Right lobe of liver (tissue), 6 donors: Measurements from ENCODE around the gene TSC1. TPM values are rescaled to one million over a fixed set of nuclear protein-coding genes. Genes with fewer than 3 reads are reported as not detected.
A peak's percentile ranks its signal among the peaks of the same experiment; 100 is the strongest.

Experiments used
- ATAC-seq, 4 donors: fragments of 200-7000 bp; cut with Tn5 transposase; one replicate each; pipeline ENCODE4 v1.9.1; 2020; ENCODE audit warnings: mild to moderate bottlenecking in 4 of 4, moderate library complexity in 4 of 4
- DNase-seq, 3 donors: peaks; one replicate each; pipeline ENCODE4 v3.0.0-alpha.2; 2020
- H3K27ac ChIP-seq, 3 donors: fragments of 200-600 bp; one replicate each; pipeline ENCODE4 v1.8.0; 2022
- H3K27me3 ChIP-seq, 2 donors: fragments of 200-600 bp; one replicate each; pipeline ENCODE4 v1.8.0; 2022
- H3K36me3 ChIP-seq, 4 donors: fragments of 200-600 bp; sonication (generic) in 1 of 4; one replicate each; pipeline versions ENCODE4 v1.5.1 to v1.8.0; 2017 to 2022; ENCODE audit warnings: control low read depth in 1 of 4
- H3K4me1 ChIP-seq, 4 donors: fragments of 200-600 bp; sonication (generic) in 1 of 4; one replicate each; pipeline versions ENCODE4 v1.5.1 to v1.8.0; 2017 to 2022; ENCODE audit warnings: control low read depth in 1 of 4
- H3K4me3 ChIP-seq, 3 donors: fragments of 200-600 bp; one replicate each; pipeline ENCODE4 v1.8.0; 2022
- H3K9me3 ChIP-seq, 4 donors: fragments of 200-600 bp; sonication (generic) in 1 of 4; one replicate each; pipeline versions ENCODE4 v1.5.1 to v1.8.0; 2017 to 2022; ENCODE audit warnings: control low read depth in 1 of 4
- CTCF ChIP-seq, 4 donors: fragments of 200-600 bp in 3 of 4; fragments of 450-650 bp in 1 of 4; IDR thresholded peaks; one replicate each; pipeline versions ENCODE4 v1.5.1 to v1.8.0; 2016 to 2022; ENCODE audit warnings: antibody characterized with exemption in 4 of 4, mild to moderate bottlenecking in 2 of 4
- POLR2A ChIP-seq: fragments of 450-650 bp; IDR thresholded peaks from one replicate; pipeline ENCODE4 v1.6.1; 2017; ENCODE audit warnings: antibody characterized with exemption, mild to moderate bottlenecking
- WGBS: methylation state at CpG from one replicate; pipeline ENCODE4 v1.1.6; 2018; ENCODE audit warnings: low coverage, low lambda C conversion rate; ENCODE audit not compliant: insufficient coverage; ENCODE audit errors: missing lambda C conversion rate; 5-methylcytosine and 5-hydroxymethylcytosine counted together
- intact Hi-C, 2 donors: fragments of 100-400 bp; cut with DNase I; formaldehyde crosslinking; loops; one replicate each; pipeline versions ENCODE4 v1.11.2 to v1.14.1; 2022
- total RNA-seq, 6 experiments: library from RNA; depleted of rRNA in 2 of 6; stranded (reverse); fragments of >200 nt in 2 of 6; fragmentation: NEBNext Ultra II Directional in 3 of 6; extraction: Animal tissue kit (Norgen Biotek cat#: 25700) in 3 of 6; gene quantifications; one replicate each; pipeline versions ENCODE4 v1.1.0 to v1.2.4, GENCODE V29; 2016 to 2023
- donor health status: DM: no; HTN: yes; CAD: no.
- donor health status: DM: no; HTN: no; CAD: no.
- donor health status: DM: no; HTN: no; CAD: no.
- donor health status: DM: no; HTN: yes; CAD: no.
- donor health status: DM: no; HTN: yes; CAD: no.

Gene TSC1
- total RNA-seq, 6 experiments from 2014 or later: 14.2 to 22.8 (median 18.3) TPM

GRCh38 chr9:132947756-132948155 lies 3.3 kb upstream of the TSC1 start:
- ATAC-seq: no peak
- DNase-seq: no peak
- intact Hi-C loops: no loop called here

DNA sequence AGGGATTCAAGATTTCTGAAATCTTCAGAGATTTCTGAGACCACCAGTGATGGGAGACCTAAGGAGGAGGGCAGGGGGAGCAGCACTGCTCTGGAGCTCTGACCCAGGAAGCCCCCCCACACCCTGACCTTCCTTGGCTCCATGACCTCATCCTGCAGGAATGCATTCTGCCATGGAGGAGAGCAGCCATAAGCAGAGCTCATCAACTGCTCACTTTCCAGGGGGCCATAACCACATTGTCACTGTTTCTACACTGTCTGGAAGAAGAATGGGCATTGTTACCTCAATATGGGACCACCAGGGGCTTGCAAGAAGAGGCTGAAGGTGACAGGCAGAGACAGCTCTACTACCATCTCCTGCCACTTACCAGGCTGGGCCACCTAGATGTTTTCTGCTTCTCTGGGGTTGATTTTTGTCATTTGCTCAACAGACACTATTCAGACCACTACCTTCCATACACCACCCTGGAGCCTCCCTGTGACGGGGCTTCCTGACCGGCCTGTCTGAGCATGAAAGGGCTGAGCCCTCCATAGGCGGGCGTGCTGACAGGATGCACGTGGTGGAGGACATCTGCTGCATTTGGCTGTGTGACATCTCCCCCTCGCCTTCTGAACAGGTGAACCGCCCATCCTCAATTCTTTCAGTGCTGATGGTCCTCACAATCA lies 2.3 kb upstream of the TSC1 start:
- Histone ChIP-seq H3K27me3 (no peaks in the 10 kb centered on the region), H3K4me1 (peaks cover 0 to 13% (median 6%) of the 10 kb centered on the region in 4 donors), H3K27ac (no peak overlapping the region), H3K36me3 (no peaks in the 10 kb centered on the region), H3K4me3 (no peak overlapping the region), H3K9me3 (no peaks in the 10 kb centered on the region)
- DNase-seq: no peak
- intact Hi-C loops: no loop called here
- WGBS: 80% methylated on average over 7 of the region's 7 CpGs
- no peak for TF ChIP-seq POLR2A
- no peak for TF ChIP-seq CTCF (IDR thresholded peaks at IDR 0.05)
- ATAC-seq: no peak

More at GRCh38 chr9:132947756-132948155, 3.3 kb upstream of the TSC1 start:
- H3K27me3 ChIP-seq: no peaks in the 10 kb centered on the region
- no peaks in the 10 kb centered on the region for H3K9me3 ChIP-seq
- no peaks in the 10 kb centered on the region for H3K36me3 ChIP-seq
- peaks cover 0 to 11% (median 5%) of the 10 kb centered on the region in 4 donors for H3K4me1 ChIP-seq
- 79% methylated on average over 8 of the region's 8 CpGs for WGBS
- H3K4me3 ChIP-seq: no peak overlapping the region
- no peak overlapping the region for H3K27ac ChIP-seq
- no peak for TF ChIP-seq CTCF (IDR thresholded peaks at IDR 0.05)
- no peak for TF ChIP-seq POLR2A

DNA sequence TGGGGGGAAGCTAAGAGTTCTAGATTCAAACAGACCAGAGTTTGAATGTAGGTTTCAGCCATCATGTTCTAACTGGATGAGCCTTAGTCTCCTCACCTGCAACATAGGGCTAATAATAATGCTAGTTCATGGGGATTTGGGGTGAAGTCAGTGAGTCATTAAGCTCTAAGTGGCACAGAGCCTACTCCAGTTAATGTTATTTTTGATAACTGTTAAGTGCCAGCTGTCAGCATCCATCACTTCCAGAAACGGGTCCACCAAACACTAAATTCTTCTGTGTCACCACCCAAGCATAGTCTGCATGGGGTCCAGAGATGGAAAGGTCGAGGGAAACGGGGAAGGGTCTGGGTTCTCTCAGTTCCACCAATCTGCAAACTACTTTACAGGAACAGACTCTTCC lies 1.8 kb upstream of the TSC1 start:
- H3K4me3 ChIP-seq: no peak overlapping the region
- ATAC-seq (no peak), DNase-seq (no peak)
- no peak for TF ChIP-seq CTCF (IDR thresholded peaks at IDR 0.05)
- no peak for TF ChIP-seq POLR2A
- 56% methylated on average over 3 of the region's 3 CpGs for WGBS
- no peaks in the 10 kb centered on the region for H3K9me3 ChIP-seq
- H3K27ac ChIP-seq: no peak overlapping the region
- peaks cover 0 to 19% (median 6%) of the 10 kb centered on the region in 4 donors for H3K4me1 ChIP-seq
- H3K27me3 ChIP-seq: no peaks in the 10 kb centered on the region
- H3K36me3 ChIP-seq: no peaks in the 10 kb centered on the region
- intact Hi-C loops: no loop called here

DNA sequence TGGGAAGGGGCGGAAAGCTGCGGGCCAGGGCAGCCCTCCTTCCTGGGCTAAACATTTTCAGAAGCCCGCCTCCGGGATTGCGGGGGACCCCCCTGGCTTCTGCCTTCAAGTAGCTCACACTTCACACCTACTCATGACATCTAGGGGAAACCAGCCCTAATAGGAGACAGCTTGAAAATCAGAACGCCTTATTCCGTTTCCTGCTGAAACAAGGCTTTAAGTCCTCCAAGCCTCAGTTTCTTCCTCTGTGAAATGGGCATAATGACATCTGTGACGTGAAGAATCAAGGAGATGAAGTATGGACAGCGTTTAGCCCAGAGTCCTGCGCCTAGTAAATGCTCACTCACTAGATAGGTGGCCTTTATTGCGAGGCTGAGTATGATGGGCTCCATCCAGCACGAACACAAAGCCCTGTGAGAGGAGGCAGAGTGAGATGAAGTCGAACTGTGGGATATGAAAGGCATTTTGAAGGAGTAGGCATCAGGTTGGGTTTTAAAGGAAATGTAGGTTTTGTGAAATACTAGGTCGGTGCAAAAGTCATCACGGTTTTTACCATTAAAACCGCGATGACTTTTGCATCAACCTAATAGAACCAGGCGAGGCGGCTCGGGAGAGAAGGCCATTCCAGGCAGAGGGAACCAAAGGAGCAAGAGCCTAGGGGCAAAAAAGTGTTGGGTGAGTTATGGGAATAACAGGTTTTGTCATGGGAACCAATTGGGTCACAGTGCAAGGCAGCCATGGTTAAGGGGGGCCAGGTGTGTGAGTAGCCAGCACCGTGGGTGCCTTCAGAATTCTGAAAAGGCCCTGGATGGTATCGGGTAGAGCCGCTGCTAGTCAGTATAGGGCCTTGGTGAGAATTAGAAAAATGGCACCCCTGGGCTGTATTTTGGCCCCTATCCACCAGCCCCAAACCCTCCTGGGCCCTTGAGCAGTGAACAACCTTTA lies 1.0 kb upstream of the TSC1 start:
- Histone ChIP-seq H3K27ac (peak overlapping the region; percentile 97 to 99 (median 99)), H3K4me1 (peaks cover 0 to 21% (median 6%) of the 10 kb centered on the region in 4 donors), H3K4me3 (peak overlapping the region; percentile 99 to 100 (median 99)), H3K9me3 (no peaks in the 10 kb centered on the region), H3K36me3 (no peaks in the 10 kb centered on the region), H3K27me3 (no peaks in the 10 kb centered on the region)
- ATAC-seq (no peak), DNase-seq (no peak)
- WGBS: 82% methylated on average over 14 of the region's 23 CpGs
- TF ChIP-seq CTCF (IDR thresholded peaks at IDR 0.05): no peak
- no peak for TF ChIP-seq POLR2A
- intact Hi-C loops: no loop called here
